Middle frontal gyrus (tissue), 1 donor: ENCODE results near the gene PPM1H.
"Not testable (repeated sequence)": the region's sequence is repeated elsewhere in the genome, so short reads cannot be mapped to it uniquely, and the experiment has no call there.

ENCODE experiments used
- DNase-seq: peaks from one replicate; pipeline ENCODE4 v3.0.0-alpha.2; 2015; ENCODE audit warnings: low spot score; ENCODE audit errors: extremely low spot score

PPM1H gene

GRCh38 chr12:62770381-62770780 is 164.6 kb downstream of the PPM1H start:
- DNase-seq = no peak

GRCh38 chr12:62769076-62769619 is 165.8 kb downstream of the PPM1H start:
- no peak for DNase-seq

DNA sequence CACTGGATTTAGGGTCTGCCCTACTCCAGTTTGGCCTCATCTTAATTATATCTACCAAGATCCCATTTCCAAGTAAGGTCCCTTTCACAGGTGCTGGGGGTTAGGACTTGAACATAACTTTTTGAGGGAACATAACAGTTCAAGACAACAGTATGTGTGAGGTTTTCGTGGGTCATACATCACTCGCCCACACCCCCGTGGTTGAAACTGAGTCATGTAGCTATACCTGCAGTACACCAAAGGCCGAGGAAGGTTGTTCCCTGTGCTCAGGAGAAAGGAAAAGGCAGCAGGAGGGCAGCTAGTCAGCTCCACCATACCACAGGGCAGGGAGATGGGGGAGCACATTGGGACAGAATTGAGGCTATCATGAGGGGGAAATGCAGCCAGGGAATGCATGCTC is 167.0 kb downstream of the PPM1H start:
- no peak for DNase-seq

DNA sequence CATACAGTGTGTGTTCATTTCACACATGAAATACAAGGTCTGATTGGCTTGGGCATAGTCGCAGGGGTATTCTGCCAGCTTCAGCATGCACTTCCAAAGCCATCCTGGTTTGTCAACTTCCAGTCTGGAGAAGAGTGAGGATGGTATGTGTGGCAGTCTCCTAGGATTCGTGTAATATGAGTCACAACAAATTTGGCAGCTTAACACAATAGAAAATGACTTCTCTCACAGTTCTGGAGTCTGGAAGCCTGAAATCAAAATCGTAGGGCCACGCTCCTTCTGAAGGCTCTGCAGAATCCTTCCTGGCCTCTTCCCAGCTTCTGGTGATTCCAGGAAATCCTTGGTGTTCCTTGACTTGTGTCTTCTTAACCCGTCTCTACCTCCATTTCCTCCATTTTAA is 167.5 kb downstream of the PPM1H start:
- DNase-seq = no peak

DNA sequence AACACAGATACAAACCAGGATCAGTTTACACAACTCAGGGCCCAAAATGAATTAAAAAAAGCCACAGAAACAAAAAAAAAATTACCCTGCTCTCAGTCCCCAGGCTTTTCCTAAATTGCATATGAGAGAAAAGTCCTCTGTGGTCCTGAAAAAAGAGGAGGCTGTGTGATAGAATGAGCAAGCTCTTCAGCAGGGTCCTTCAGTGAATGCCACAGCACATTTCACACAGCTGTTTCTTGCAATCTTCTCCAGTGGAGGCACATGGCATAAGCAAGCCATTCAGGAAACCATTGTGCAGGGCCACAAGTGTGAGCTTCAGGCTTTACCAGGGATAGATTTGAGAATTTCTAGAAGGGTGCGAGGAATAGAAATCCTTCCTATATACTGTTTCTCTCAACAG is 168.5 kb downstream of the PPM1H start:
- no peak for DNase-seq

DNA sequence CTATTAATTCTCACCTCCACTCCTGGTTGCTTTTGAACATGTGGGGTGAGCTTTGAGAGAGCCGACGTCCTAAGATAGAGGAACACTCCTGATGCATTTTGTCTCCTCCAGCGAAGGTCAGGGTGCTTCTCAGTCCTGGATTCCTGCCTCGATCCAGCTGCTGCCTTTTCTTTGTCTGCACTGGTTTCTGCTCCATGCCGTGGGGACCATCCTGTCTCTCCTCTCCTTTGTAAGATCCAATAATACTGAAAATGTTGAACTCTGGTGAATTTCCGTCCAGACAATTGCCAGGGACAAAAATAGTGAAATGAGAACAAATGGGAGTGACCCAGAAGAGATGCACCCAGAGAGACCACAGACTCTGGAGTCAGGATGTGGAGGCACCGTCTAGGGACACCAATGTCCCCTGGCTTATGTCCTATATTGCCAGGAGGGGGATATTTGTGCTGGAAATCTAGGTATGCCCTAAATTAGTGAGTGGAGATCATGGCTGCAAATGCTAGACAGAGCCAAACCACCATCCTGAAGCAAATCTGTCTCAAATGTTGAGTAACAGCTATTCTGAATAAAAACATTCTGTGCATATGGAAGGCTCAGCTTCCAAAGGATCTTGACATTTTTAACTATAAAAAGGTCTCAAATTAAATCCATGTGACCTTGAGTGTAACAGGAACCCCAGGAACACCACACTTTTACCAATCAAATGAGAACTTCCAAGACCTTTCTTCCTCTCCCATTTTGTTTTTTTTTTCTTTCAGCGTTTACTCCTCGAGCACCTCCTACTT is 170.9 kb downstream of the PPM1H start:
- no peak for DNase-seq

- no peak for DNase-seq
These were observed 171.6 kb downstream of the PPM1H start for GRCh38 chr12:62763312-62763711.

GRCh38 chr12:62762645-62763044 is 172.3 kb downstream of the PPM1H start:
- DNase-seq = no peak

DNA sequence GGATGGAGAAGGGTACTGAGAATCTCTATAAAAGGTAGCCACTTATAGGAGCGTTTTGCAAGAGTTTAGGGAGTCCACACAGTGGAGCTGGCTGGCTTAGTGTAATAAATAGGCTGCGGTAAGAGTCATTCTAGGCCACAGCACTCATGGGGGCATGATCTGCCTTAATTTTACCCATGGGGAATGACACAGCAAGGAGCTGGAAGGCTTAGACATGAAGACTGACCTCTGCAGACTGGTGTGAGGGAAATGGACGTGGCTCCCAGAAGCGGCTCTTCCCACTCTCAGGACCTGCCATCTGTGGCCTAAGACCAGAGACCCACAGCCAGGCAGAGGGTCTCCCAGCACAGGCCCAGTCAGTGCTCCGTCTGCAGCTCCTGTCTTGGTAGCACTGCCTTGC is 173.3 kb downstream of the PPM1H start:
- no peak for DNase-seq

GRCh38 chr12:62760779-62761178 is 174.2 kb downstream of the PPM1H start:
- no peak for DNase-seq

- DNase-seq = not testable (repeated sequence)
These were observed 174.6 kb downstream of the PPM1H start for GRCh38 chr12:62760341-62760740.

DNA sequence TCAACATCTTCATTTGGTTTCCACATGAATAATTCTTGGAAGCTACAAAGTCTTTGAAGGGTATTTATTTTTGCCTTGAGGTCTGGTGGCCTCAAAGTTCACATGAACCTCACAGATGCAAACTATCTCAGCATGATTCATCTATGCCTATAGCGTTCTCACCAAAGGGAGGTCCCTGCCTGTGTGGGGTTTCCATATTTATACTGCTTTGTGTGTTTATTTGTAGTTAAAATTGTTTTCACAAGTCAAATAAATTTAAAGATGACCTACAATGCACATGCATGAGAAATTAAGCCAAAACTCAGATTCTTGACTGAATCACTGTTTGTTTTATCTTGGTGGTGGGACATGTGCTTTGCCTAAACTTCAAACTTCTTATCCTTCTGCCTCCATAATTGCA is 176.7 kb downstream of the PPM1H start:
- no peak for DNase-seq

- no peak for DNase-seq
These were observed 177.9 kb downstream of the PPM1H start for GRCh38 chr12:62757048-62757447.

DNA sequence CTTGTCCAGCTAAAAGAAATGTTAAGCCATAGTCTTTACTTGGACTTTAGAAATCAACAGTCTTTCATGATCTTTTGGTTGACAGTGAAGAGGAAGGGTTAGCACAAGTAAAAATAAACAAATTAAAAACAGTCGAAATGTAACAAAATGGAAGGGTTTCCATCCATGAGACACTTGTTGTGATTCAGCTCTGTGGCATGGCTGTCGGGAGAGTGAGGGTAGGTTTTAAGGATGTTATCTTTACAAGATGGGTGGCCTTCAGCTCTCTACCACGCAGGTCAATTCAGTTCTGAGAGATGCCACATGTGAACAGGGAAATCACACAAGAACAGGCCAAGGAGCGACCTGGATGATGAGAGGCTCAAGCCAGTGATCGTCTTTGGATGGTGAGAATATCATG is 180.2 kb downstream of the PPM1H start:
- DNase-seq = no peak

- no peak for DNase-seq
These were observed 183.2 kb downstream of the PPM1H start for GRCh38 chr12:62751810-62752155.

GRCh38 chr12:62750941-62751809 is 183.8 kb downstream of the PPM1H start:
- DNase-seq = no peak

GRCh38 chr12:62749586-62749985 is 185.4 kb downstream of the PPM1H start:
- no peak for DNase-seq

DNA sequence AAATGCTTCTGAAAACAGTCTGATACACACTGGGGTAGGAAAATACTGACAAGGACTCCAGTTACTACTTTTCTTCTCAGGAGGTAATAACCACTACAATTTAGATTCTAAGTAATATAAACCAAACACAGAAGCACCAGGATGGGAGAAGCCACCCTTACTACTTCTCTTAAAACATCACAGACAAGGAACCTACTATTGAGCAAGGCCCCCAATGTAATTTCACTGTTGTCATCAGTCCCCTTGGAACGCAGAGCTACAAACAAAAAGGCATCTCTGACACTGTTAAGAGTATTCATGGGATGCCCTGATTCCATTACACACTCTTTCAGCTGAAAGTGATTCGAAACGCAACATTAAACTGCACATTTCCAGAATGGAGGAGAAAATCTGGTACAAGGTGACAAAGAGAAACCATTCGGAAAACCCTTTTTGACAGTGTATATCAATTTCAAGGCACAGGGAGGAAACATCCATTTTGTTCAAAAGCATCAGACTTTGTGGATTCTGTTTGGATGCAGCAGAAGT is 185.9 kb downstream of the PPM1H start:
- DNase-seq = no peak

DNA sequence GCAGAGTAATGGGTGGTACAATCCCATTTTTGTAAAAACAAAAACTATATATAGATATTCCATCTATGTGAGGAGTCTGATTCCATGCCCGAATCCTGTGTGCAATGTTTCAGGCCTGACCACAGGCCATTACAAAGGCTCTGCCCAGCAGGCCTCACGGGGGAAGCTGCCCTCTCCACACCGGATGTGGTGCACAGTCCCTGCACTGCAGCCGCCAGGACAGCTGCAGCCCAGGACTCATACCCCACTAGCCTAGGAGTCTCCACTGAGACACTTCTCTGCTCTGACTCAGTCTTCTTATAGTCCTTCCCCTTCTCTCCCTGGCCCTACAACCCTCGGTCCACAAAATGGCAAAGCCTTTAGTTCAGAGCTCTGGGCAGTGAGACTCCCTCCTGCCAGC is 190.4 kb downstream of the PPM1H start:
- DNase-seq = no peak

DNA sequence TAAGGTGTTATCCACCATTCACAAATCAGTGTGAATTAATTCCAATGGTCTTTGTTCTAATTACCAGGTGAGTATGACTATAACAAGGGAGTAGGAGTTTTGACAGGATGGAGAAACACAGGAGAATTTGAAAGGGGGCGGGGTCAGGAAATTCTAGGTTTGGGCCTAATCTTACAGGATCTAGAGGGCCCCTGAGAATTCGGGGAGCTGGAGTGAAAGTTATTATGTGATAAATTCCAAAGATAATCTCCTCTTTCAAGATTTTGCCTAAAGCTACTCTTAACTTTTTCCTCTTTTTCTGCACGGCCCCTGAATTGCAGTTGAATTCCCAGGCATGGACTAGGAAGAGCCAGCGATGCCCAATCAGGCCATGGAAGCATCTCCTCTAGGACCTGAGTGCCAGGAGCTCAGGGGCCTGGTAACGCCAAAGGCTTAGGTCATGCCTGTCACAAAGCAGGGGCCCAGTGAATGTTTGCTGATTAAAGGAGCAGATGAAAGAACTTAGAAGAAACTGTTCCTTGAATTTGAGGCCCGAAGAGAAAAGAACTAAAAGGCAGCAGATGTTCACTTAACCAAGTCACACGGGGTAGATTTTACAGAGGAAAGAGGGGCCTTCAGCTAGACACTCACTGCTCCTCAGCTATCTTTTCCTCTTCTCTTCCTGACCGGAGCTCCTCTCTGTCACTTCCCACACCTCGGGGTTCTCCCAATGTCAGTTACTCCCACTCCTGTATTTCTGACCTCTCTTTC is 195.5 kb downstream of the PPM1H start:
- no peak for DNase-seq

DNA sequence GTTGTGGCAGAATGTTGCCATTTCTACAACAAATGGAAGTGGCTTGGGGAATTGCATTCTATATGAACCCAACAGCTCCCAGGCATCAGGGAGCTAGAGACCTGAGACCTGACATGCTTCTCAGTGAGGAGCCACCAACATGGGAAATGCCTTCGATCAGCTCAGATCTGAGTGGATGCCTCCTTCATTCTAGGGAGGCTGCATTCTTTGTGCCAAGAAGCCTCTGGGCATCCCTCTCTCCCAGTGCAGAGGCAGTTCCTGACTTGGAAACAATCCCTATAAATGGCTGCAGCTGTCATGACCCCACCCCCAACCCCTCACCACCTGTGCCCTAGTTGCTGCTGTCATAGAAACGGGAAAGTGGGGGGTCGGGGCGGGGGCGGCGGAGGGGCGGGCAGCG is 196.3 kb downstream of the PPM1H start:
- DNase-seq = no peak

DNA sequence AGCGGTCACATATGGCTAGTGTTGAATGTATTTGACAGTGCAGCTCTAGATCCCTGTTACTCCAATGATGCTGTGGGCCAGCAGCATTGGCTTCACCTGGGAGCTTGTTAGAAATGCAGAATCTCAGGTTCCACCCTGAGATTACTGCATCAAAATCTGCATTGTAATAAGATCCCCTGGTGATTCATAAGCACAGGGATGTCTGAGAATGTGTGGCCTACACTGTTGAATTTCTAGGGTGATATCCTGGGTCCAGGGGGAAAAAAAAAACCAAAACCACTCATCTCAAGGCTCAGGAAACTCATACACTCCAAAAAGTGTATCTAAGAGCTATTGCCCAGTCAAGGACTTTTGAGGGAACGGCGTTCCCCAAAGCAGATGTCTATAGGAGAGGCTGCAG is 196.8 kb downstream of the PPM1H start:
- no peak for DNase-seq
